T-cell (primary cell): ENCODE data around the gene FYN. TPM values are rescaled to one million over a fixed set of nuclear protein-coding genes. Genes with fewer than 3 reads are reported as not detected.

ENCODE experiments used
- ATAC-seq, 4 experiments: fragments of 200-7000 bp in 3 of 4; fragments of 150-1000 bp in 1 of 4; cut with Tn5 transposase; replicated peaks in 1 of 4; 1 replicate in 3 of 4; 2 replicates in 1 of 4; pipeline ENCODE4 v1.10.0; 2021; ENCODE audit warnings: moderate library complexity in 3 of 4, mild to moderate bottlenecking in 2 of 4, moderate number of reproducible peaks in 1 of 4
- CTCF ChIA-PET, 2 donors: fragments of 300-600 bp; sonication (Branson Sonifier 250); formaldehyde crosslinking; loops; one replicate each; lab custom pipeline; 2022; ENCODE audit warnings: antibody characterized with exemption in 2 of 2; lab: Charles Lee
- POLR2A ChIA-PET, 2 donors: fragments of 300-600 bp; sonication (Branson Sonifier 250); formaldehyde crosslinking; loops; one replicate each; lab custom pipeline; 2022; ENCODE audit warnings: antibody characterized with exemption in 2 of 2; lab: Charles Lee
- DNase-seq, 35 experiments: peaks; one replicate each; pipeline versions ENCODE4 v3.0.0 to v3.0.0-alpha.2; 2013 to 2023
- H3K27ac ChIP-seq: one replicate; pipeline ENCODE4 v1.5.1; 2013; ENCODE audit warnings: low read length
- H3K27me3 ChIP-seq, 2 experiments: replicated peaks in 1 of 2; 1 replicate in 1 of 2; 2 replicates in 1 of 2; pipeline versions ENCODE4 v1.6.1 to v1.7.0; 2013; ENCODE audit warnings: low read length in 1 of 2, mixed read lengths in 1 of 2; ENCODE audit not compliant: control insufficient read depth in 2 of 2, insufficient read depth in 2 of 2; ENCODE audit errors: extremely low read depth in 1 of 2
- H3K36me3 ChIP-seq, 2 donors: 1 replicate in 1 of 2; 2 replicates in 1 of 2; pipeline versions ENCODE4 v1.6.1 to v1.7.0; 2013; ENCODE audit warnings: low read length in 1 of 2; ENCODE audit not compliant: control insufficient read depth in 2 of 2, insufficient read depth in 1 of 2; ENCODE audit errors: extremely low read depth in 1 of 2
- H3K4me1 ChIP-seq, 2 experiments: 1 replicate in 1 of 2; 2 replicates in 1 of 2; pipeline versions ENCODE4 v1.6.1 to v1.7.0; 2013; ENCODE audit warnings: low read length in 2 of 2, mixed read lengths in 1 of 2; ENCODE audit not compliant: insufficient read depth in 2 of 2, control insufficient read depth in 1 of 2; ENCODE audit errors: extremely low read depth in 1 of 2
- H3K4me3 ChIP-seq, 2 donors: 1 replicate in 1 of 2; 2 replicates in 1 of 2; pipeline versions ENCODE4 v1.5.1 to v1.7.0; 2013; ENCODE audit warnings: mild to moderate bottlenecking in 2 of 2, low read length in 1 of 2, moderate library complexity in 1 of 2; ENCODE audit not compliant: control insufficient read depth in 1 of 2; ENCODE audit errors: extremely low read depth in 1 of 2
- H3K9me3 ChIP-seq: 2 replicates; pipeline ENCODE4 v1.7.0; 2013
- H3K27ac Mint-ChIP-seq, 2 donors: one replicate each; pipeline ENCODE4 v1.8.0; 2020 to 2021; ENCODE audit warnings: mild to moderate bottlenecking in 2 of 2, mixed read lengths in 2 of 2
- H3K27me3 Mint-ChIP-seq, 2 donors: one replicate each; pipeline ENCODE4 v1.8.0; 2021 to 2022; ENCODE audit warnings: mixed read lengths in 2 of 2
- H3K36me3 Mint-ChIP-seq: one replicate; pipeline ENCODE4 v1.8.0; 2021; ENCODE audit warnings: mixed read lengths
- H3K4me1 Mint-ChIP-seq, 3 donors: one replicate each; pipeline ENCODE4 v1.8.0; 2020 to 2022; ENCODE audit warnings: mixed read lengths in 3 of 3, mild to moderate bottlenecking in 1 of 3
- H3K4me3 Mint-ChIP-seq, 3 donors: one replicate each; pipeline ENCODE4 v1.8.0; 2020 to 2022; ENCODE audit warnings: mild to moderate bottlenecking in 3 of 3, mixed read lengths in 3 of 3, moderate library complexity in 3 of 3
- H3K9me3 Mint-ChIP-seq, 3 donors: one replicate each; pipeline ENCODE4 v1.8.0; 2020 to 2022; ENCODE audit warnings: mixed read lengths in 3 of 3
- WGBS: methylation state at CpG from one replicate; pipeline ENCODE4 v1.1.5; 2013; ENCODE audit warnings: missing lambda C conversion rate; ENCODE audit not compliant: insufficient coverage; 5-methylcytosine and 5-hydroxymethylcytosine counted together
- total RNA-seq, 35 experiments: library from RNA in 6 of 35; stranded (reverse) in 6 of 35; fragments of 120-200 nt in 1 of 35; gene quantifications; one replicate each; pipeline versions ENCODE4 v1.2.1 to v1.2.4 and lab custom pipeline; 2013 to 2026

Gene FYN
- total RNA-seq, 5 donors from 2014 or later (not counting 1 experiment from before 2014, with no cell fraction given): 466 to 573 (median 534) TPM

- DNase-seq: no peak
- Histone ChIP-seq H3K4me3 (no peak overlapping the region), H3K27me3 (no peaks in the 10 kb centered on the region), H3K27ac (peak overlapping the region; percentile 81), H3K9me3 (no peaks in the 10 kb centered on the region), H3K36me3 (peaks cover 5 to 7% of the 10 kb centered on the region in 2 donors), H3K4me1 (peaks cover 46 to 79% of the 10 kb centered on the region in 2 experiments)
- H3K27me3 Mint-ChIP-seq: no peaks in the 10 kb centered on the region
- no peak for ATAC-seq
- 100% methylated on average over 1 of the region's 5 CpGs for WGBS
- ChIA-PET CTCF (interaction anchor here (0.6 to 4.1 kb wide), 9 partner anchors 9 to 235 kb away, joined by 3 to 12 read pairs (median 3); no protein-coding TSS in a partner anchor), POLR2A (interaction anchor here (0.6 to 1.6 kb wide), 8 partner anchors 10 to 186 kb away, joined by 3 to 5 read pairs (median 3); no protein-coding TSS in a partner anchor)
- H3K4me3 Mint-ChIP-seq: peak overlapping the region in 2 of 3 donors; percentile 47 to 58
- H3K9me3 Mint-ChIP-seq: no peaks in the 10 kb centered on the region
- H3K36me3 Mint-ChIP-seq: peaks cover 34% of the 10 kb centered on the region
- peak overlapping the region; percentile 89 to 95 for H3K27ac Mint-ChIP-seq
- H3K4me1 Mint-ChIP-seq: peaks cover 94 to 99% (median 97%) of the 10 kb centered on the region in 3 donors
Observed at GRCh38 chr6:111806165-111806547, 67.1 kb downstream of the FYN start.

GRCh38 chr6:111805511-111806164 lies 67.6 kb downstream of the FYN start:
- Mint-ChIP-seq H3K27ac (peak overlapping the region; percentile 89 to 95), H3K4me1 (peaks cover 94 to 99% (median 97%) of the 10 kb centered on the region in 3 donors), H3K4me3 (peak overlapping the region in 2 of 3 donors; percentile 34 to 58), H3K27me3 (no peaks in the 10 kb centered on the region), H3K36me3 (peaks cover 36% of the 10 kb centered on the region), H3K9me3 (no peaks in the 10 kb centered on the region)
- H3K4me3 ChIP-seq: no peak overlapping the region
- WGBS: 54% methylated on average over 3 of the region's 7 CpGs
- H3K36me3 ChIP-seq: peaks cover 7 to 10% of the 10 kb centered on the region in 2 donors
- peak in 3 of 4 experiments; percentile 26 to 32 (median 28) for ATAC-seq
- CTCF ChIA-PET: interaction anchor here (0.6 to 4.1 kb wide), 8 partner anchors 9 to 95 kb away, joined by 3 to 12 read pairs (median 4); no protein-coding TSS in a partner anchor
- H3K27ac ChIP-seq: peak overlapping the region; percentile 81
- H3K9me3 ChIP-seq: no peaks in the 10 kb centered on the region
- no peaks in the 10 kb centered on the region for H3K27me3 ChIP-seq
- peak in 3 of 35 experiments; percentile 38 to 42 (median 41) for DNase-seq
- peaks cover 41 to 75% of the 10 kb centered on the region in 2 experiments for H3K4me1 ChIP-seq
- POLR2A ChIA-PET: interaction anchor here (0.6 to 1.6 kb wide), 9 partner anchors 10 to 238 kb away, joined by 3 to 10 read pairs (median 3); no protein-coding TSS in a partner anchor

- Histone ChIP-seq H3K27me3 (no peaks in the 10 kb centered on the region), H3K27ac (peak overlapping the region; percentile 81), H3K9me3 (no peaks in the 10 kb centered on the region), H3K4me1 (peaks cover 33 to 68% of the 10 kb centered on the region in 2 experiments), H3K36me3 (peaks cover 7 to 13% of the 10 kb centered on the region in 2 donors), H3K4me3 (no peak overlapping the region)
- no peaks in the 10 kb centered on the region for H3K9me3 Mint-ChIP-seq
- WGBS: 27% methylated on average over 3 of the region's 8 CpGs
- ChIA-PET CTCF (interaction anchor here (0.6 to 4.1 kb wide), 12 partner anchors 22 to 238 kb away, joined by 3 to 12 read pairs (median 3); partner anchors contain the start of gene FYN (in 1 of the 2)), POLR2A (interaction anchor here (0.6 to 2.4 kb wide), 6 partner anchors 13 to 239 kb away, joined by 3 to 26 read pairs (median 3); no protein-coding TSS in a partner anchor)
- H3K4me1 Mint-ChIP-seq: peaks cover 92 to 99% (median 97%) of the 10 kb centered on the region in 3 donors
- H3K27ac Mint-ChIP-seq: peak overlapping the region; percentile 89 to 95
- ATAC-seq (peak; percentile 73 to 83 (median 80)), DNase-seq (peak in 34 of 35 experiments; percentile 36 to 86 (median 63))
- no peaks in the 10 kb centered on the region for H3K27me3 Mint-ChIP-seq
- H3K36me3 Mint-ChIP-seq: peaks cover 42% of the 10 kb centered on the region
- H3K4me3 Mint-ChIP-seq: peak overlapping the region; percentile 38 to 62 (median 58)
Observed at GRCh38 chr6:111804627-111805235, 68.5 kb downstream of the FYN start.

GRCh38 chr6:111803804-111804203 lies 69.4 kb downstream of the FYN start:
- no peaks in the 10 kb centered on the region for H3K27me3 ChIP-seq
- H3K4me3 ChIP-seq: no peak overlapping the region
- CTCF ChIA-PET: interaction anchor here (0.6 to 4.1 kb wide), 20 partner anchors 8 to 193 kb away, joined by 3 to 12 read pairs (median 4); partner anchors contain the start of gene FYN (in 1 of the 2)
- Mint-ChIP-seq H3K9me3 (no peaks in the 10 kb centered on the region), H3K27me3 (no peaks in the 10 kb centered on the region), H3K4me1 (peaks cover 94 to 100% (median 99%) of the 10 kb centered on the region in 3 donors), H3K4me3 (peak overlapping the region; percentile 32 to 58 (median 38)), H3K36me3 (peaks cover 43% of the 10 kb centered on the region), H3K27ac (peak overlapping the region; percentile 89 to 95)
- no peaks in the 10 kb centered on the region for H3K9me3 ChIP-seq
- H3K36me3 ChIP-seq: peaks cover 4 to 13% of the 10 kb centered on the region in 2 donors
- WGBS: no CpG with 5 or more reads among the region's 5 CpGs
- peak overlapping the region; percentile 81 for H3K27ac ChIP-seq
- H3K4me1 ChIP-seq: peaks cover 33 to 66% of the 10 kb centered on the region in 2 experiments
- POLR2A ChIA-PET: interaction anchor here (0.6 to 2.4 kb wide), 9 partner anchors 23 to 284 kb away, joined by 3 to 26 read pairs (median 3); partner anchors contain the start of gene FAM229B (in 1 of the 2)
- DNase-seq (peak in 1 of 35 experiments; percentile 53), ATAC-seq (peak in 2 of 4 experiments; percentile 20 to 21)

GRCh38 chr6:111803371-111803770 lies 69.9 kb downstream of the FYN start:
- H3K4me3 ChIP-seq: no peak overlapping the region
- Mint-ChIP-seq H3K36me3 (peaks cover 41% of the 10 kb centered on the region), H3K9me3 (no peaks in the 10 kb centered on the region), H3K27ac (peak overlapping the region; percentile 89 to 95), H3K4me3 (peak overlapping the region; percentile 32 to 58 (median 38)), H3K27me3 (no peaks in the 10 kb centered on the region), H3K4me1 (peaks cover 94 to 100% (median 99%) of the 10 kb centered on the region in 3 donors)
- peak overlapping the region; percentile 81 for H3K27ac ChIP-seq
- DNase-seq (peak in 1 of 35 experiments; percentile 46), ATAC-seq (no peak)
- peaks cover 33 to 65% of the 10 kb centered on the region in 2 experiments for H3K4me1 ChIP-seq
- no peaks in the 10 kb centered on the region for H3K27me3 ChIP-seq
- no CpG with 5 or more reads among the region's 1 CpG for WGBS
- ChIA-PET CTCF (interaction anchor here (0.6 to 4.1 kb wide), 16 partner anchors 8 to 240 kb away, joined by 3 to 12 read pairs (median 5); no protein-coding TSS in a partner anchor), POLR2A (interaction anchor here (0.6 to 2.4 kb wide), 8 partner anchors 10 to 284 kb away, joined by 3 to 26 read pairs (median 3); partner anchors contain the start of gene FAM229B (in 1 of the 2))
- no peaks in the 10 kb centered on the region for H3K9me3 ChIP-seq
- peaks cover 4 to 13% of the 10 kb centered on the region in 2 donors for H3K36me3 ChIP-seq
